T-cell (primary cell): ENCODE results near the gene RIN3. TPM values are rescaled to one million over a fixed set of nuclear protein-coding genes. Genes with fewer than 3 reads are reported as not detected.
A peak's percentile ranks its signal among the peaks of the same experiment; 100 is the strongest.

ENCODE experiments used
- ATAC-seq, 4 experiments: fragments of 200-7000 bp in 3 of 4; fragments of 150-1000 bp in 1 of 4; cut with Tn5 transposase; replicated peaks in 1 of 4; 1 replicate in 3 of 4; 2 replicates in 1 of 4; pipeline ENCODE4 v1.10.0; 2021; ENCODE audit warnings: moderate library complexity in 3 of 4, mild to moderate bottlenecking in 2 of 4, moderate number of reproducible peaks in 1 of 4
- CTCF ChIA-PET, 2 donors: fragments of 300-600 bp; sonication (Branson Sonifier 250); formaldehyde crosslinking; loops; one replicate each; lab custom pipeline; 2022; ENCODE audit warnings: antibody characterized with exemption in 2 of 2; lab: Charles Lee
- POLR2A ChIA-PET, 2 donors: fragments of 300-600 bp; sonication (Branson Sonifier 250); formaldehyde crosslinking; loops; one replicate each; lab custom pipeline; 2022; ENCODE audit warnings: antibody characterized with exemption in 2 of 2; lab: Charles Lee
- DNase-seq, 35 experiments: peaks; one replicate each; pipeline versions ENCODE4 v3.0.0 to v3.0.0-alpha.2; 2013 to 2023
- H3K27ac ChIP-seq: one replicate; pipeline ENCODE4 v1.5.1; 2013; ENCODE audit warnings: low read length
- H3K27me3 ChIP-seq, 2 experiments: replicated peaks in 1 of 2; 1 replicate in 1 of 2; 2 replicates in 1 of 2; pipeline versions ENCODE4 v1.6.1 to v1.7.0; 2013; ENCODE audit warnings: low read length in 1 of 2, mixed read lengths in 1 of 2; ENCODE audit not compliant: control insufficient read depth in 2 of 2, insufficient read depth in 2 of 2; ENCODE audit errors: extremely low read depth in 1 of 2
- H3K36me3 ChIP-seq, 2 donors: 1 replicate in 1 of 2; 2 replicates in 1 of 2; pipeline versions ENCODE4 v1.6.1 to v1.7.0; 2013; ENCODE audit warnings: low read length in 1 of 2; ENCODE audit not compliant: control insufficient read depth in 2 of 2, insufficient read depth in 1 of 2; ENCODE audit errors: extremely low read depth in 1 of 2
- H3K4me1 ChIP-seq, 2 experiments: 1 replicate in 1 of 2; 2 replicates in 1 of 2; pipeline versions ENCODE4 v1.6.1 to v1.7.0; 2013; ENCODE audit warnings: low read length in 2 of 2, mixed read lengths in 1 of 2; ENCODE audit not compliant: insufficient read depth in 2 of 2, control insufficient read depth in 1 of 2; ENCODE audit errors: extremely low read depth in 1 of 2
- H3K4me3 ChIP-seq, 2 donors: 1 replicate in 1 of 2; 2 replicates in 1 of 2; pipeline versions ENCODE4 v1.5.1 to v1.7.0; 2013; ENCODE audit warnings: mild to moderate bottlenecking in 2 of 2, low read length in 1 of 2, moderate library complexity in 1 of 2; ENCODE audit not compliant: control insufficient read depth in 1 of 2; ENCODE audit errors: extremely low read depth in 1 of 2
- H3K9me3 ChIP-seq: 2 replicates; pipeline ENCODE4 v1.7.0; 2013
- H3K27ac Mint-ChIP-seq, 2 donors: one replicate each; pipeline ENCODE4 v1.8.0; 2020 to 2021; ENCODE audit warnings: mild to moderate bottlenecking in 2 of 2, mixed read lengths in 2 of 2
- H3K27me3 Mint-ChIP-seq, 2 donors: one replicate each; pipeline ENCODE4 v1.8.0; 2021 to 2022; ENCODE audit warnings: mixed read lengths in 2 of 2
- H3K36me3 Mint-ChIP-seq: one replicate; pipeline ENCODE4 v1.8.0; 2021; ENCODE audit warnings: mixed read lengths
- H3K4me1 Mint-ChIP-seq, 3 donors: one replicate each; pipeline ENCODE4 v1.8.0; 2020 to 2022; ENCODE audit warnings: mixed read lengths in 3 of 3, mild to moderate bottlenecking in 1 of 3
- H3K4me3 Mint-ChIP-seq, 3 donors: one replicate each; pipeline ENCODE4 v1.8.0; 2020 to 2022; ENCODE audit warnings: mild to moderate bottlenecking in 3 of 3, mixed read lengths in 3 of 3, moderate library complexity in 3 of 3
- H3K9me3 Mint-ChIP-seq, 3 donors: one replicate each; pipeline ENCODE4 v1.8.0; 2020 to 2022; ENCODE audit warnings: mixed read lengths in 3 of 3
- WGBS: methylation state at CpG from one replicate; pipeline ENCODE4 v1.1.5; 2013; ENCODE audit warnings: missing lambda C conversion rate; ENCODE audit not compliant: insufficient coverage; 5-methylcytosine and 5-hydroxymethylcytosine counted together
- total RNA-seq, 35 experiments: library from RNA in 6 of 35; stranded (reverse) in 6 of 35; fragments of 120-200 nt in 1 of 35; gene quantifications; one replicate each; pipeline versions ENCODE4 v1.2.1 to v1.2.4 and lab custom pipeline; 2013 to 2026

The RIN3 gene
- total RNA-seq, 5 donors from 2014 or later (not counting 1 experiment from before 2014, with no cell fraction given), result 89.9 to 107 (median 97.0) TPM

DNA sequence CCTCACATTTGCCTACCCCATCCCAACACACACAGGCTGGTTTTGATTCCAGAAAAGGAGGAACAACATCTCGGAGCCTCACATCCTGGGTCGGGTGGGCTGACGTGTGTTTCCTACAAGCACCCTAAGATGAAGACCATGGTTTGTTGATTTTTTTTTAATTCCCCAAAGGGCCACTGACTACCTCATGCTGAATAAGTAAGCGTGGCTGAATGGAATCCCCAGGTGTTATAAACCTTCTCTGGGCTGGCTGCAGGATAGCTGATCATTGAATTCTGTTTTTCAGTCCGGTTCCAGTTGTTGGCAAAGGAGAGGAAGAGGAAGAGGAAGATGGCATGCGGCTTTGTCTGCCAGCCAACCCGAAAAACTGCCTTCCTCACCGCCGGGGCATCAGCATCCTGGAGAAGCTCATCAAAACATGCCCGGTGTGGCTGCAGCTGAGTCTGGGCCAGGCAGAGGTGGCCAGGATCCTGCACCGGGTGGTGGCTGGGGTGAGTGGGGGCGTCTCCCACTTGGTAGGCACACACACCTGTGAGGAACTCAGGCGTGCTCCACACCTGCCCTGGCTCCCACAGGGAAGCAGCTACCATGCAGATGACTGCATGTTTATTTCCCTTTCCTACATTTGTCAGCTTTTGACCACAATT lies 42.0 kb downstream of the RIN3 start:
- no peaks in the 10 kb centered on the region for H3K27me3 ChIP-seq
- Mint-ChIP-seq H3K4me1 (peaks cover 60 to 75% (median 72%) of the 10 kb centered on the region in 3 donors), H3K27me3 (no peaks in the 10 kb centered on the region), H3K27ac (peak overlapping the region; percentile 57 to 74), H3K9me3 (no peaks in the 10 kb centered on the region), H3K36me3 (peaks cover 11% of the 10 kb centered on the region), H3K4me3 (peak overlapping the region in 1 of 3 donors; percentile 58)
- POLR2A ChIA-PET, result no interaction called here
- no peaks in the 10 kb centered on the region for H3K9me3 ChIP-seq
- DNase-seq (peak in 1 of 35 experiments; percentile 25), ATAC-seq (peak in 2 of 4 experiments; percentile 17 to 49)
- WGBS, result 45% methylated on average over 5 of the region's 13 CpGs
- H3K36me3 ChIP-seq, result peaks cover 4 to 6% of the 10 kb centered on the region in 2 donors
- peak overlapping the region in 1 of 2 donors; percentile 20 for H3K4me3 ChIP-seq
- CTCF ChIA-PET, result no interaction called here
- peaks cover 27 to 78% of the 10 kb centered on the region in 2 experiments for H3K4me1 ChIP-seq
- no peak overlapping the region for H3K27ac ChIP-seq

GRCh38 chr14:92556255-92556741 lies 42.7 kb downstream of the RIN3 start:
- no CpG with 5 or more reads among the region's 4 CpGs for WGBS
- Mint-ChIP-seq H3K27ac (peak overlapping the region; percentile 74 to 78), H3K4me1 (peaks cover 54 to 71% (median 67%) of the 10 kb centered on the region in 3 donors)

DNA sequence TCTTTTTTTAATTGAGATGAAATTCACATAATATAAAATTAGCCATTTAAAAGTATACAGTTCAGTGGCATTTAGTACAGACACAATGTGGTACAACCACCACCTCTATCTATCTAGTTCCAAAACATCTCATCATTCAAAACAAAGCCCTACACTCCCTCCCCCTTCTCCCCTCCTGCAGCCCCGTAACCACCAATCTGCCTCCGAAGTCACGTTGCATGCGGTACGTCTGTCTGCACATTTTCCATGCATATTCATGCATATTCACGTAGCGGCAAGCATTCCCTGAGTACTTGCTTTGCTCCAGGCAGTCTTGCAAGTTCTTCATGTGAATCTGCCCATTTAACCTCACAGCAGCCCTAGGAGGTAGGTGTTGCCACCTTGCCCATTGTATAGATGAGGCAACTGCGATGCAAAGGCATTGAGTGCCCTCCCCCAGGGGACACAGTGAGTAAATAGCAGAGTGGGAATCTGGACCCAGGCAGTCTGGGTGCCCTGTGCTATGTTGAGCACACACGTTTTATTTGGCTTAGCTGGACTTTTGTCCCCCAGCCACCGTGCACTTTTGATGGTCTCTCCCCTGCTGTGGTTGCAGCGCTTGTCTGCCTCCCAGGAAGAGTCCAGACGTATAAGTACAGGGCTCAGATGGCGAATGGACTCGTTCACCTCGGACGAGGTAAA lies 43.4 kb downstream of the RIN3 start:
- Mint-ChIP-seq H3K4me3 (peak overlapping the region in 2 of 3 donors; percentile 7 to 58), H3K9me3 (no peaks in the 10 kb centered on the region), H3K27ac (peak overlapping the region; percentile 74 to 78), H3K36me3 (peaks cover 11% of the 10 kb centered on the region), H3K27me3 (no peaks in the 10 kb centered on the region), H3K4me1 (peaks cover 47 to 65% (median 62%) of the 10 kb centered on the region in 3 donors)
- peaks cover 4 to 6% of the 10 kb centered on the region in 2 donors for H3K36me3 ChIP-seq
- H3K27me3 ChIP-seq, result no peaks in the 10 kb centered on the region
- peaks cover 27 to 70% of the 10 kb centered on the region in 2 experiments for H3K4me1 ChIP-seq
- no peak overlapping the region for H3K27ac ChIP-seq
- 75% methylated on average over 15 of the region's 16 CpGs for WGBS
- CTCF ChIA-PET, result no interaction called here
- ATAC-seq (peak; percentile 50 to 71 (median 57)), DNase-seq (peak in 5 of 35 experiments; percentile 15 to 40 (median 37))
- POLR2A ChIA-PET, result no interaction called here
- no peaks in the 10 kb centered on the region for H3K9me3 ChIP-seq
- H3K4me3 ChIP-seq, result no peak overlapping the region

More at GRCh38 chr14:92556255-92556741, 42.7 kb downstream of the RIN3 start:
- no peaks in the 10 kb centered on the region for H3K9me3 ChIP-seq
- H3K27ac ChIP-seq, result no peak overlapping the region
- H3K4me1 ChIP-seq, result peaks cover 27 to 75% of the 10 kb centered on the region in 2 experiments
- peaks cover 11% of the 10 kb centered on the region for H3K36me3 Mint-ChIP-seq
- DNase-seq (no peak), ATAC-seq (no peak)
- no peaks in the 10 kb centered on the region for H3K9me3 Mint-ChIP-seq
- H3K4me3 ChIP-seq, result no peak overlapping the region
- ChIA-PET CTCF (no interaction called here), POLR2A (interaction anchor here in 1 of 2 donors (0.6 kb wide), 1 partner anchor 14 kb away, joined by 5 read pairs; no protein-coding TSS in a partner anchor)
- no peaks in the 10 kb centered on the region for H3K27me3 Mint-ChIP-seq
- H3K36me3 ChIP-seq, result peaks cover 4 to 6% of the 10 kb centered on the region in 2 donors
- peak overlapping the region in 2 of 3 donors; percentile 7 to 58 for H3K4me3 Mint-ChIP-seq
- H3K27me3 ChIP-seq, result no peaks in the 10 kb centered on the region

- Histone ChIP-seq H3K4me3 (no peak overlapping the region), H3K27me3 (no peaks in the 10 kb centered on the region), H3K9me3 (no peaks in the 10 kb centered on the region), H3K27ac (no peak overlapping the region), H3K4me1 (peaks cover 27 to 65% of the 10 kb centered on the region in 2 experiments), H3K36me3 (peaks cover 4 to 6% of the 10 kb centered on the region in 2 donors)
- peaks cover 11% of the 10 kb centered on the region for H3K36me3 Mint-ChIP-seq
- peaks cover 42 to 64% (median 62%) of the 10 kb centered on the region in 3 donors for H3K4me1 Mint-ChIP-seq
- ChIA-PET CTCF (no interaction called here), POLR2A (no interaction called here)
- peak overlapping the region in 1 of 2 donors; percentile 74 for H3K27ac Mint-ChIP-seq
- no peak for DNase-seq
- H3K4me3 Mint-ChIP-seq, result no peak overlapping the region
- no peaks in the 10 kb centered on the region for H3K9me3 Mint-ChIP-seq
- WGBS, result 93% methylated on average over 4 of the region's 4 CpGs
- H3K27me3 Mint-ChIP-seq, result no peaks in the 10 kb centered on the region
- no peak for ATAC-seq
These were observed 43.9 kb downstream of the RIN3 start for GRCh38 chr14:92557544-92557912.

GRCh38 chr14:92558319-92558718 lies 44.7 kb downstream of the RIN3 start:
- Mint-ChIP-seq H3K4me3 (no peak overlapping the region), H3K27ac (peak overlapping the region in 1 of 2 donors; percentile 72), H3K4me1 (peaks cover 38 to 63% (median 62%) of the 10 kb centered on the region in 3 donors), H3K9me3 (no peaks in the 10 kb centered on the region), H3K27me3 (no peaks in the 10 kb centered on the region), H3K36me3 (peaks cover 11% of the 10 kb centered on the region)
- peaks cover 4 to 6% of the 10 kb centered on the region in 2 donors for H3K36me3 ChIP-seq
- no CpG with 5 or more reads among the region's 1 CpG for WGBS
- H3K4me3 ChIP-seq, result no peak overlapping the region
- H3K27ac ChIP-seq, result no peak overlapping the region
- H3K27me3 ChIP-seq, result no peaks in the 10 kb centered on the region
- no peaks in the 10 kb centered on the region for H3K9me3 ChIP-seq
- peaks cover 27 to 62% of the 10 kb centered on the region in 2 experiments for H3K4me1 ChIP-seq
- ATAC-seq (no peak), DNase-seq (no peak)
- CTCF ChIA-PET, result no interaction called here
- POLR2A ChIA-PET, result no interaction called here

GRCh38 chr14:92559486-92559885 lies 45.9 kb downstream of the RIN3 start:
- peaks cover 38 to 69% (median 65%) of the 10 kb centered on the region in 3 donors for H3K4me1 Mint-ChIP-seq
- Histone ChIP-seq H3K4me1 (peaks cover 27 to 55% of the 10 kb centered on the region in 2 experiments), H3K27ac (no peak overlapping the region), H3K27me3 (no peaks in the 10 kb centered on the region), H3K9me3 (no peaks in the 10 kb centered on the region), H3K36me3 (peaks cover 4 to 8% of the 10 kb centered on the region in 2 donors), H3K4me3 (no peak overlapping the region)
- no peak overlapping the region for H3K4me3 Mint-ChIP-seq
- CTCF ChIA-PET, result no interaction called here
- H3K36me3 Mint-ChIP-seq, result peaks cover 12% of the 10 kb centered on the region
- ATAC-seq, result no peak
- H3K9me3 Mint-ChIP-seq, result no peaks in the 10 kb centered on the region
- H3K27me3 Mint-ChIP-seq, result no peaks in the 10 kb centered on the region
- POLR2A ChIA-PET, result no interaction called here
- DNase-seq, result no peak
- peak overlapping the region; percentile 65 to 70 for H3K27ac Mint-ChIP-seq
- 94% methylated on average over 2 of the region's 4 CpGs for WGBS
